Stimulated activated CD4-positive, alpha-beta T cell treated with anti-CD3 and anti-CD28 coated beads, Interleukin-1b, Interleukin-23, amount 100 ng/mL, for 48 hours (primary cell): ENCODE data around the gene USP13.
A peak's percentile ranks its signal among the peaks of the same experiment; 100 is the strongest.
"Not testable (repeated sequence)": the region's sequence is repeated elsewhere in the genome, so short reads cannot be mapped to it uniquely, and the experiment has no call there.

Experiments
- DNase-seq: peaks from one replicate; pipeline ENCODE4 v3.0.0-alpha.2; 2020

Gene USP13

GRCh38 chr3:179652447-179653095 is at the start of gene USP13:
TSS of gene USP13 (plus strand) at chr3:179653040. CDS start at chr3:179653226, 186 bp downstream.
- peak; percentile 60 for DNase-seq

GRCh38 chr3:179603321-179603720 is 49.5 kb upstream of the USP13 start:
- DNase-seq, result no peak

- no peak for DNase-seq
Measured at GRCh38 chr3:179603831-179604230, 49.0 kb upstream of the USP13 start.

- peak; percentile 93 for DNase-seq
Measured at GRCh38 chr3:179604321-179605078, 48.3 kb upstream of the USP13 start, which contains the start of the genes MRPL47 and NDUFB5. TSS of gene MRPL47 (minus strand) at chr3:179604638. CDS start at chr3:179604624, 14 bp downstream. TSS of gene NDUFB5 (plus strand) at chr3:179604794. CDS start at chr3:179604816, 22 bp downstream.

GRCh38 chr3:179606534-179607085 is 46.2 kb upstream of the USP13 start:
- DNase-seq, result no peak

GRCh38 chr3:179608931-179609720 is 43.7 kb upstream of the USP13 start:
- peak; percentile 30 for DNase-seq

- DNase-seq, result no peak
Measured at GRCh38 chr3:179610066-179610465, 42.8 kb upstream of the USP13 start.

- no peak for DNase-seq
Measured at GRCh38 chr3:179613807-179614206, 39.0 kb upstream of the USP13 start.

- DNase-seq, result no peak
Measured at GRCh38 chr3:179615458-179616173, 37.2 kb upstream of the USP13 start.

- DNase-seq, result no peak
Measured at GRCh38 chr3:179622023-179622422, 30.8 kb upstream of the USP13 start.

- no peak for DNase-seq
Measured at GRCh38 chr3:179624451-179624850, 28.4 kb upstream of the USP13 start.

- DNase-seq, result no peak
Measured at GRCh38 chr3:179630753-179631451, 21.9 kb upstream of the USP13 start.

GRCh38 chr3:179640469-179640868 is 12.4 kb upstream of the USP13 start:
- DNase-seq, result no peak

- no peak for DNase-seq
Measured at GRCh38 chr3:179642871-179643270, 10.0 kb upstream of the USP13 start.

GRCh38 chr3:179643837-179644236 is 9.0 kb upstream of the USP13 start:
- DNase-seq, result not testable (repeated sequence)

- no peak for DNase-seq
Measured at GRCh38 chr3:179646177-179646576, 6.7 kb upstream of the USP13 start.

GRCh38 chr3:179651687-179652446 is 973 bp upstream of the USP13 start:
- DNase-seq, result no peak

GRCh38 chr3:179653096-179653797 is 407 bp downstream of the USP13 start:
- DNase-seq, result peak; percentile 63

GRCh38 chr3:179655236-179655635 is 2.4 kb downstream of the USP13 start:
- no peak for DNase-seq

GRCh38 chr3:179658606-179659005 is 5.8 kb downstream of the USP13 start:
- DNase-seq, result no peak
